MCF 10A (cell line): ENCODE measurements around the gene SLC49A3. TPM values are rescaled to one million over a fixed set of nuclear protein-coding genes. Genes with fewer than 3 reads are reported as not detected.

Experiments
- BruUV-seq: library from RNA; stranded (reverse); fragments of 400-500 nt; replicated peaks from 2 replicates; lab custom pipeline; 2021; lab: Mats Ljungman, UMichigan
- CTCF ChIA-PET: fragments of 300-600 bp; sonication (Branson Sonifier 250); formaldehyde crosslinking; extraction: SDS; loops from one replicate; lab custom pipeline; 2021; ENCODE audit warnings: antibody characterized with exemption, inconsistent platforms; lab: Yijun Ruan, JAX
- POLR2A ChIA-PET: fragments of 300-600, 350-650 bp; sonication (Branson Sonifier 250); formaldehyde crosslinking; extraction: SDS; loops from one replicate; lab custom pipeline; 2020; ENCODE audit warnings: antibody characterized with exemption, inconsistent platforms; lab: Yijun Ruan, JAX
- DNase-seq: peaks from one replicate; pipeline ENCODE4 v3.0.0-alpha.2; 2018; ENCODE audit not compliant: unreplicated experiment
- H3K27ac Mint-ChIP-seq: one replicate; pipeline ENCODE4 v1.8.0; 2022; ENCODE audit warnings: mild to moderate bottlenecking, low read depth, mixed read lengths; ENCODE audit not compliant: unreplicated experiment
- H3K27me3 Mint-ChIP-seq: one replicate; pipeline ENCODE4 v1.8.0; 2022; ENCODE audit warnings: mixed read lengths; ENCODE audit not compliant: insufficient read depth, unreplicated experiment
- H3K36me3 Mint-ChIP-seq: one replicate; pipeline ENCODE4 v1.8.0; 2022; ENCODE audit warnings: mild to moderate bottlenecking, moderate library complexity, mixed read lengths; ENCODE audit not compliant: insufficient read depth, unreplicated experiment
- H3K4me1 Mint-ChIP-seq: one replicate; pipeline ENCODE4 v1.8.0; 2022; ENCODE audit warnings: mixed read lengths; ENCODE audit not compliant: insufficient read depth, unreplicated experiment
- H3K4me3 Mint-ChIP-seq: one replicate; pipeline ENCODE4 v1.8.0; 2022; ENCODE audit warnings: mild to moderate bottlenecking, moderate library complexity, mixed read lengths; ENCODE audit not compliant: unreplicated experiment
- H3K9me3 Mint-ChIP-seq: one replicate; pipeline ENCODE4 v1.8.0; 2022; ENCODE audit warnings: mixed read lengths; ENCODE audit not compliant: unreplicated experiment
- CTCF ChIP-seq: fragments of 200-600 bp; IDR thresholded peaks from one replicate; pipeline ENCODE4 v1.8.0; 2022; ENCODE audit warnings: antibody characterized with exemption, mild to moderate bottlenecking; ENCODE audit not compliant: unreplicated experiment
- intact Hi-C: fragments of 100-400 bp; cut with micrococcal nuclease; formaldehyde crosslinking; loops from 2 replicates; pipeline ENCODE4 v1.14.1; 2022
- total RNA-seq: library from RNA; stranded (reverse); gene quantifications from 2 replicates; pipeline ENCODE4 v1.2.3, GENCODE V29; 2022

Gene SLC49A3
- total RNA-seq, 1 experiment from 2014 or later = not detected

DNA sequence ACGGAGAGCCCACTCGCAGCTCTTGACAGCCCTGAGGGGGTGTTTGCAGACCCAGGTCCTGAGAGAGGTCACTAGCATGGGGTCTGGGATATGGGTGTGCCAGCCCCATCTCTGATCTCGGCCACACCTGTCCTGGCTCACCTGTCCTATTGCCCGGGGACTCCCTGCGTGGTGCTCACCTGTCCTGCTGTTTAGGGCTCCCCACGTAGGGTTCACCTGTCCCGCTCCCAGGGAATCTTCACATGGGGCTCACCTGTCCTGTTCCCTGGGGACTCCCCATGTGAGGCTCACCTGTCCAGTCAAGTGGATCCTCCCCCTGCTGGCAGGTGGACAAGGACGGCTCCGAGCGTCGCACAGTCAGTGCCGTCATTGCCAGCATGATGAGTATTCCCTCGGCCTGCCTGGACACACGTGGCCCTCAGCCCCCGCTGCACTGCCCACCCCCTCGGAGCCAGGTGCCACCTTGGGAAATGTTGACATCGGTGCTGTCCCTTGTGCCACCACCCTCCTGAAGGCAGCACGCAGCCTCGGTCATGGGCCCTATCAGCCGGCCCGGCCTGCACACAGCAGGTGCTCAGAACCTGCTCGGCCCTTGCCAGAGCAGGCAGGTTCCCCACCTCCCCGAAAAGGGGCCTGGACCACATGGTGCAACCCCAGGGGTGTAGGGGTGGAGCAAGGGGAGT is 6.3 kb downstream of the SLC49A3 start:
- BruUV-seq = no TSS peak
- Mint-ChIP-seq H3K27me3 (no peaks in the 10 kb centered on the region), H3K9me3 (no peaks in the 10 kb centered on the region), H3K36me3 (peaks cover 12% of the 10 kb centered on the region), H3K4me3 (no peak overlapping the region), H3K4me1 (peaks cover 15% of the 10 kb centered on the region), H3K27ac (no peak overlapping the region)
- POLR2A ChIA-PET = no interaction called here
- no peak for DNase-seq
- intact Hi-C loops = no loop called here
- no peak for TF ChIP-seq CTCF
- CTCF ChIA-PET = no interaction called here

GRCh38 chr4:681736-682451 is 7.1 kb downstream of the SLC49A3 start:
- peaks cover 9% of the 10 kb centered on the region for H3K4me1 Mint-ChIP-seq
- BruUV-seq = no TSS peak
- ChIA-PET CTCF (interaction anchor here (1.0 kb wide), 1 partner anchor 79 kb away, joined by 3 read pairs; no protein-coding TSS in a partner anchor), POLR2A (interaction anchor here (0.7 kb wide), 1 partner anchor 51 kb away, joined by 3 read pairs; no protein-coding TSS in a partner anchor)
- H3K27me3 Mint-ChIP-seq = no peaks in the 10 kb centered on the region
- H3K4me3 Mint-ChIP-seq = peak overlapping the region; percentile 44
- no peaks in the 10 kb centered on the region for H3K9me3 Mint-ChIP-seq
- TF ChIP-seq CTCF = no peak
- peaks cover 12% of the 10 kb centered on the region for H3K36me3 Mint-ChIP-seq
- intact Hi-C loops = no loop called here
- DNase-seq = peak; percentile 47
- H3K27ac Mint-ChIP-seq = no peak overlapping the region

- peaks cover 16% of the 10 kb centered on the region for H3K36me3 Mint-ChIP-seq
- DNase-seq = no peak
- no peaks in the 10 kb centered on the region for H3K9me3 Mint-ChIP-seq
- H3K4me1 Mint-ChIP-seq = peaks cover 8% of the 10 kb centered on the region
- BruUV-seq = no TSS peak
- no peak for TF ChIP-seq CTCF
- H3K4me3 Mint-ChIP-seq = peak overlapping the region; percentile 44
- ChIA-PET CTCF (interaction anchor here (0.6 to 1.0 kb wide), 3 partner anchors 19 to 79 kb away, joined by 3 read pairs; no protein-coding TSS in a partner anchor), POLR2A (interaction anchor here (0.7 kb wide), 1 partner anchor 52 kb away, joined by 3 read pairs; no protein-coding TSS in a partner anchor)
- no peaks in the 10 kb centered on the region for H3K27me3 Mint-ChIP-seq
- no peak overlapping the region for H3K27ac Mint-ChIP-seq
- intact Hi-C loops = no loop called here
Measured at GRCh38 chr4:680928-681645, 7.9 kb downstream of the SLC49A3 start.

DNA sequence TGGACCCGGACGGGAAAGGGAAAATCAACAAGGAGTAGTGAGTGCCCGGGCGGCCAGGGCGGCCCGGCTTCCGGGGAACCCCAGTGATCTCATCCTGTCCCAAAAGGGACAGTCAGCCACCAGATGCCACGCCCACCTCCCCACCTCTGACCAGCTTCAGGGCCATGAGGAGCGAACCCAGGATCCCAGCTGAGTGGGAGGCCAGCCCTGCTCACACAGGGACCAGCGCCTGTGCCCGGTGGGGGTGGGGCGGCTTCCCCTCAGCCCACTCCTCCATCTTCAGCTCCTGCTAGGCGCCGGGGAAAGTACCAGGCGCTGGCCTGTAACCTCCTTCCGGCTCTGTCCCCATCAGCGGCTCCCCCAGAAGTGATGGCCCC is 8.4 kb downstream of the SLC49A3 start:
- intact Hi-C loops = no loop called here
- CTCF ChIA-PET = interaction anchor here (0.6 to 0.9 kb wide), 2 partner anchors 20 to 78 kb away, joined by 3 read pairs; no protein-coding TSS in a partner anchor
- no peaks in the 10 kb centered on the region for H3K27me3 Mint-ChIP-seq
- DNase-seq = no peak
- BruUV-seq = no TSS peak
- peak overlapping the region; percentile 10 for H3K4me3 Mint-ChIP-seq
- no peak overlapping the region for H3K27ac Mint-ChIP-seq
- H3K9me3 Mint-ChIP-seq = no peaks in the 10 kb centered on the region
- POLR2A ChIA-PET = no interaction called here
- H3K36me3 Mint-ChIP-seq = peaks cover 16% of the 10 kb centered on the region
- H3K4me1 Mint-ChIP-seq = peaks cover 8% of the 10 kb centered on the region
- no peak for TF ChIP-seq CTCF
